Bone marrow (tissue), 2 donors: Measurements from ENCODE around the gene BAHD1.
"Not testable (repeated sequence)": the region's sequence is repeated elsewhere in the genome, so short reads cannot be mapped to it uniquely, and the experiment has no call there.

Source experiments
- DNase-seq, 2 donors: peaks; one replicate each; lab custom pipeline; 2025; lab: John Stamatoyannopoulos, UW

BAHD1 gene

DNA sequence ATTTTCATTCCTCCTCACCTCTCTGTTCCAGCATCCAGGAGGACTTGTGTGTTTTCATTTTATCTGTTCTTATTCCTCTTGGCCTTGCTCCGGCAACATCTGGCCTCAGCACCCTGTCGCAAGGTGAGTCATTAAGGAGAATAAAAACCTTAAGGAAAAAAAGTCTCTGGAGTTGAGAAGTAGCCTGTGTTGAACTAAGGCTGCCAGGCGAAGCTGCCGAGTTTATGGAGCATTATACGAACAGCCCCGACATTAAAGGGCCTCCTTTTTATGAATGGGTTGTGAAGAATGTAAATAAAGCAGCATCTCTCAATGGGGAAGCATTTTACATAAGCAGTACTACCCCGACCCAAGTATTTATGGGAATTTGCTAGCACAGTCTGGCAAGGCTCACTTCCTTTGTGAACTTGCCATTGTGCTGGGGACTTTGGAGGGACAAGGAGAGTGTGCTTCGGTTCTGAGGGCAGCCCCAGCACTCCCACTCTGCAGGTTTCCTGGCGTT lies 4.7 kb downstream of the BAHD1 start:
- no peak for DNase-seq

DNA sequence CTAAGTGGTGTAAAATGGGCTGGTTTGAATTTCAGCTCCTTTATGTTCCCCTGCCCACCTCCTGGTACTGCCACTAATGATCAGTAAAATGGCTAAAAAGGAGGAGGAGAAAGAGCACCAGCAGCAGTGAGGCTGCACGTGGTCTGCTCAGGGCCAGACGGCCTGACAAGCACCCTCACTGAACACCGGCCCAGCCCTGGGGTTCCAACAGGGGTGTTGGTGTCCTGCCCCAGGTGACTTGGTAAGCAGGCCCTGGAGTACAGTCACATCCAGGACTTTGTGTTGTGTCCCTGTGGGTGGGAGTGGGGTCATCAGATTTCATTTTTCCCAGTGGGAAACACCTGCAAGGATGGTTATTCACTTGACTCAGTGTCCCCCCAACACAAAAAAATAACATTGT lies 5.4 kb downstream of the BAHD1 start:
- no peak for DNase-seq

DNA sequence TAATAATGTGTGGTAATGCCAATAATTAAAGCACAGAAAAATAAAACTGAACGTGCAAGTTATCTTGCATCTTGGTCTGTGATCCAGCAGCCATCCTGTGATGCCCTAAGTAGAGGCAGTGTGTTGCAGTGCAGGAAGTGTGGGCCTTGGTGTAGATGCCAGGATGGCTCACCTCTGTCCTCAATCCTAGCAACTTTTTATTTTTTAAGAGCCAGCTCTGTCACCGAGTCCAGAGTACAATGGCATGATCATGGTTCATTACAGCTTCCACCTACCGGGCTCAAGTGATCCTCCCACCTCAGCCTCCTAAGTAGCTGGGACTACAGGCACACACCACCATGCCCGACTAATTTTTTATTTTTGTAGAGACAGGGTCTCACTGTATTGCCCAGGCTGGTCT lies 7.6 kb downstream of the BAHD1 start:
- no peak for DNase-seq

DNA sequence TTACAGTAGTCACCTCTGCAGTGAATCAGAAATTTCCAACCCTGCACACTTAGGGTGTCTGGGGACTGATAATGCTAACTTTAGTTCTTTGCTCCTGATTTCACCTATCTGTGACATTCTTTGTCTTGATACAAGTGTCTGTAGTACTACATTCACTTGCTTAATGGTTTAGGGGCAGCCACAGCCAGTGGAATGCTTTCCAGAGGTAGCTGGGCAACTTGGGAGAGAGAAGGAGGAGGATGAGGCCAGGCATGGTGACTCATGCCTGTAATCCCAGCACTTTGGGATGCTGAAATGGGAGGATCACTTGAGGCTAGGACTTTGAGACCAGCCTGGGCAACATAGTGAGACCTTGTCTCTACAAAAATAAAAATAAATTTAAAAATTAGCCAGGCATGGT lies 8.5 kb downstream of the BAHD1 start:
- DNase-seq = no peak

DNA sequence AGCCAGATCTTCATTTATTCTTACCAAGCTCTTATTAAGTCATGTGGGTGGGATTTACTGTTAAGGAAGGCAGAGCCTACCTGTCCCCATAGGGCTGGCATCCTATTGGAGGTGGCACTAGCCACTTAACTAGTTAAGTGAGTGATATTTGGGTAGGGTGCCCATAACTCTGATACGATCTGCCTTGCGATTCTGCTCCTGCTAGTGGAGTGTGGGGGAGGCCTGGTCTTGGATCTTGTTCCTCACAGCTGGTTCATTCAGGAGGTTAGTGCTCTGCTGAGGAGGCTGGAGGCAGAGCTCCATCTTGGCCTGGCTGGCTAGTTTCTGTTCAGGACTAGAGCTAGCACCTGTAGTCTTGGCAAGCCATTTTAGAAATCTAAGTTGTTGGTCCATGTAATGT lies 9.3 kb downstream of the BAHD1 start:
- no peak for DNase-seq

DNA sequence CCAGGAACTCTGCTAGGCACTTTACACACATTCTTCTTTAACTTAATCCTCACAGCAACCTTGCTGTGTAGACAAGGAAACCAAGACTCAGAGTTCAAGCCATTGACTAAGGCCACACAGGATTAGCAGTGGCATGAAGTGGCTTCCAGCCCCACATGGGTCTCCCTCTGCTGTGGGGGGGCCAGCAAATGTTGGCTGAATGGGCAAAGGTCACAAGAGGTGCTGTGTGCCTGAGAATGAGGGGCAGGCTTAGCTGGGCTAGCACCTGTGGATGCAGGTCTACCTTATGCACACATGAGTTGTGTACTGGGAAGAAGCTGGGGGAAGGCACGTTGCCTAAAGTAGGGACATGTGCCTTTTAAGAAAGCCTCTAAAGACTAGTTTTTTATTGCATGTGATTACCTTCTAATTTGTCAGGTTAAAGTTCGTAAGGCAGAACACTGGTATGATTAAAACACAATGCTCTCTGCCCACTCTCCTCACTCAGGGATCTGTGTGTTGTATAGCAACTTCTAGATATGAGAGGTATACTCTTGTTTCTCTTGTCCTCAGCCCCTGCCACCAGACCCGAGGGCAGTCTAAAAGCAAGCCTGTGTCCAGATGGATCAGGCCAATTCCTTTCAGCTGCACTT lies 10.9 kb downstream of the BAHD1 start:
- no peak for DNase-seq

DNA sequence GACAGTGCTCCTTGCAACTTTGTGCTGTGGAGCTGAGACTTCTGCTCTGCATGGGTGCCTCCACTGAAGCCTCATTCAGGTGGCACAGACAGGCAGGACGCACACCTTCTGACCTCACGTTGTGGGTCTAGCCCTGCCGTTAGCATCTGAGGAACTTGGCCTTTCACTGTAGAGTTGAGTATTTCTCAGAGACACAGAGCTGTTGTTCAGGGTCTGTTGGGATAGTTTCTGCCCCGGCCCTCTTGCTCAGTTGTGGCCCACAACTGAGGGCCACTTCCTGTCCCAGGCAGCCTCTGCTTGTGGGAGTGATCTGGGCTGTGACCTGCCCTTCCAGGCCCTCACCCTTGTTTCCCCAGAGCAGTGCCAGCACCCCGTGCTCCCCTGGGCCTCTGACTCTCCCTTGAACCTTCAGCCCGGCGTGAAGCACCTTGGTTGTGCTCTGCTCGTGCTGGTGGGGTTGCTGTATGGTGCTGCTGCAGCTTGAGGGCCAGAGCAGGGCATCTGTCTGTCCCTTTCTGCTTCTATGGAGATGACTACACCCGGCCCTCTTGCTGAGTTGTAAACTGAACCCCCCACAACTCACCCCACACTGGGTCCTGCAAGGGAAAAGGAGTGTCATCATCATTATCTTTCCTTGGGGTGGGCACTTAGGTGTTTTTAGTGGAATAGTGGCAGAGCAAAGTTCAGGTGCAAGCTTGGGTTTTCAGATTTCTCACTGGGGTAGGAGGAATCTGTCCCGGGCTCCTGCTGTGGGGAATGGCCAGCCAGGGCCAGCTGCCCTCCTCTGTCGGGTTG lies 11.7 kb downstream of the BAHD1 start:
- no peak for DNase-seq

DNA sequence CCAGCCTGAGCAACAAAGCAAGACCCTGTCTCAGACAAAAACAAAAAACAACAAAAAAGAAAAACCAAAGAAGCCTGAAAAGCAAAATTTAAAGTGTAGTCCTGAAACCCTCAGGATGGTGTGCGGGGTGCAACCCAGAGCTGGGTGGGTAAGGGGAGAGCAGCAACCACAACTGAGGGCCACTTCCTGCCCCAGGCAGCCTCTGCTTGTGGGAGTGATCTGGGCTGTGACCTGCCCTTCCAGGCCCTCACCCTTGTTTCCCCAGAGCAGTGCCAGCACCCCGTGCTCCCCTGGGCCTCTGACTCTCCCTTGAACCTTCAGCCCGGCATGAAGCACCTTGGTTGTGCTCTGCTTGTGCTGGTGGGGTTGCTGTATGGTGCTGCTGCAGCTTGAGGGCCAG lies 13.2 kb downstream of the BAHD1 start:
- not testable (repeated sequence) for DNase-seq

DNA sequence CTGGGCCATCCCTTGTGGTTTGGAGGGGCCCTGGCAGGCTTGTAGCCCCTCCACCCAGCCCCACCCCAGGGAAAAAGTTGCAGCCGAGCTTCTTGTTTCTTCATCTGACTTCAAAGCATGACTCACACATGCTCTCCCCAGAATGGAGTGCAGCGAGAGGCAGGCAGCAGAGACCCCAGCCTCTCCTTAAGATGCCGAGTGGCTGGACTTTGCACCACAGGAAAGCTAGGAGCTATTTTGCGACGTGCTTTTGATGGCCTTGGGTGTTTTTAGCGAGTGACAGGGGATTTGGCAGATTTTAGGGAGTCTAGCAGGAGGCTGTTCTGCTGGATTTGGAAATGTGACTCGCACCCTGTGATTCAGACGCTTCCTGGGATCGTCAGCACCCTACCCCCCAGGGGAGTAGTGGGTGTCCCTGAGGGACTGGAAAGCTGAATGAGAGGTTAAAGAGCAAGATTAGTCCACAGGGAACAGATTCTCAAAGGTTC lies 14.2 kb downstream of the BAHD1 start:
- no peak for DNase-seq

DNA sequence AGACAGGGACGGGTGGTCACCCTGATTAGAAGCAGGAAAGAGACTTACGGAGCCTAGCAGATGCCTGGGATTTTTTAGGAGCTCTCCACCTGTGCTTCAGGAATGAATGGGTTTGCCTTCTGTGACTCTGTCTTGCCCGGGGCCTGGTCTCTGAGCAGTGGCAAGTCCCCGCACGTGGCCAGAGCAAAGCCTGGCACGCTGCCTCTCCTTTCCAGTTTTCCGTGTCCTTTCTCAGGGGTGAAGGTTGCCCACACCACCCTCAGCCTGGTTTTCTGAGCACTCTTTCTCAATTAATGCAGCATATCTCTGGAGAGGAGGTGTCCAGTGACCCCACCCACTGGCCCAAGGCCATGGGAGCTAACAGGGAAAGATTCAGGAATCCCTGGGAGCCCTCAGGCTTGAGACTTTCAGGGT lies 15.6 kb downstream of the BAHD1 start:
- DNase-seq = no peak

DNA sequence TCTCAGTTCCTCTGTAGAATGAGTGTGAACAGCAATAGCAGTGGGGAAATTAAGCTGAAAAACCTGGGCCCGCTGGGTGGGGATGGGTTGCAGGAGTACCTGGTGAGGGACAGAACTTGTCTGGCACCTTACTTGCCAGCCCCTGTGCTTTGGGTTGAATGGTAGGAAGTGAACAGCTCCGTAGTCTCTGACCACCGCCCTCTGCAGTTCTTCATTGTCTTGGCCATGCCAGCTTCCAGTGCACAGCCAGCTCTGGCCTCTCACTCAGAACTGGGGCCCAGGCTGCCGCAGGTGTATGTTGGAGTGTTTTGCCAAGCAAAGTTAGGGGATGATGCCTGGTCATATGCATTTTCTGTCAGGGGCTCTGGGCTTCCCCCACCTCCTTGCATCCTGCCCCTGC lies 16.0 kb downstream of the BAHD1 start:
- DNase-seq = no peak

DNA sequence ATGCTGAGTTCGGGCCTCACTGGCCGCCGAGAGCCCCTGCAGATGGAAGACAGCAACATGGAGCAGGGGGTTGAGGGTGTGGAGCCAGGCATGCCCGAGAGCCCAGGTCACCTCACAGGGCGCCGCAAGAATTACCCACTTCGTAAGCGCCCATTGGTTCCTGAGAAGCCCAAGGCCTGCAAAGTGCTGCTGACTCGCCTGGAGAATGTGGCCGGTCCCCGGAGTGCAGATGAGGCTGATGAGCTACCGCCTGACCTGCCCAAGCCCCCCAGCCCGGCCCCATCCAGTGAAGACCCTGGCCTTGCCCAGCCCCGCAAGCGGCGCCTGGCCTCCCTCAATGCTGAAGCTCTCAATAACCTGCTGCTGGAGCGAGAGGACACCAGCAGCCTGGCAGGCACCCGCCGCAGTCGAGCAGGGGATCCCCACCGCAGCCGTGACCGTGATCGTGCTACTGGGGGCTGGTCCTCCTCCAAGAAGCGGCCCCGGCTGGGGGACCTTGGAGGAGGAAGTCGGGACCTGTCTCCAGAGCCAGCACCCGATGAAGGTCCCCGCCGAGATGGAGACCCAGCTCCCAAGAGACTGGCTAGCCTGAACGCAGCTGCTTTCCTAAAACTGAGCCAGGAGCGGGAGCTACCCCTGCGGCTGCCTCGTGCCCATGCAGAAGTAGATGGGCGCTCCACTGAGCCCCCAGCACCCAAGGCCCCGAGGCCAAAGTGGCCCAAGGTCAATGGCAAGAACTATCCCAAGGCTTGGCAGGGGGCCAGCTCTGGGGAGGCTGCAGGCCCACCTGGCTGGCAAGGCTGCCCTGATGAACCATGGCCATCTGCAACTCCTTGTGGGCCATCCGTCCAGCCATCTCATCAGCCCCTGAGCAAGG lies 18.0 kb downstream of the BAHD1 start:
- no peak for DNase-seq

DNA sequence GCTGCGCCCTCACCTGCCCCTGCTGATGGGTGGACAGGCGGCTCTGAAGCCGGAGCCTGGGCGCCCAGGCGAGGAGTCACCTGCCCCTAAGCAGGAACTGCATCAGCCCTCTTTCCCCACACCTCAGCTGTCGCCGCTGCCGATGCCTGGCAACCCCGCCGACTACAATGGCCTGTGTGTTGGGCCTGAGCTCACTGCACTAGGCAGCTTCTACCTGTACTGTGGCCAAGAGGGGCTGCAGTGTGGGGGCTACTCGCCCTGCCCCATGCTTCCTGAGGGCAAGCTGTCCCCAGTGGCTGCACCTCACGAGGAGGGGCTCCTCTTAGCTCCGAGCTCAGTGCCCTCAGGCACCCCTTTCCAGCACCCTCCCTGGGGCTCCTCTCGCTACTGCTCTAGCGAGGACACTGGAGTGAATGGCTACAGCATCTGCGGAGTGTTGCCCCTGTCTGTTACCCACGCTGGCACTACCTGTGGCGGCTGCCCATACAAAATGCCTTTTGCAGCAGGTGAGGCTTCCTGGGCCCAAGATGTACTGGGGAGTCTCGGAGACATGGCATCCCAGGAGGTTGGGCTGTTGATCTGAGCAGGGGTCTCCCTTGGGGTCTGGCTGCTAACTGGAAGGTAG lies 18.8 kb downstream of the BAHD1 start:
- no peak for DNase-seq

DNA sequence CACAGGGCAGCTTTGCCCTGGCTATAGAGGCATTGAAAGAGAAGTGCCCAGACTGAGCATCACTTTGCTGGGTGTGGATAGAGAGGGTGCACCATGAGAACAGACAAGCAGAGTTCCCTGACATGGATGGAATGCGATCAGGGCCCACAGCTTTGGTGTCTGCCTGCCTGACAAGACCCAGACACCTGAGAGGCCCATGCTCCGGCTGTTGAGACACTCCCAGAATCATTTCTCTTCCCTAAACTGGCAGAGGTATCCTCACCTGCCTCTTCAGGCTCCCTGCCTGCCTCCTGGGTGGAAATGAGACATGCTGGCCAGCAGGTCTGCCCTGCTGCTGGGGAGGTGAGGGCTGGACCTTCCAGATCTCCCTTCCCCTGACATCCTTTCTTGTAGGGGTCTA lies 19.7 kb downstream of the BAHD1 start:
- DNase-seq = no peak

DNA sequence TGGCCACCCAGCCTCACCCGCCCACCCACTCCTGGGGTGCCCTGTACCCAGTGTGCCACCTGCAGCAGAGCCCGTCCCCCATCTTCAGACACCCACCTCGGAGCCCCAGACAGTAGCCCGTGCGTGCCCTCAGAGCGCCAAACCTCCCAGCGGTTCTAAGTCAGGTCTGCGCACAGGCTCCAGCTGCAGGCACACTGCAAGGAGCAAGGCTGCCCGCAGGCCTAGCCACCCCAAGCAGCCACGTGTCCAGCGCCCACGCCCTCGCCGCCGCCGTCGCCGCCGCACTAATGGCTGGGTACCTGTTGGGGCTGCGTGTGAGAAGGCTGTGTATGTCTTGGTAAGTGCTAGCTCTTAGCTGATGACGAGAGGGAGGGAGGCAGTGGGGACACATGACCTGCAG lies 21.2 kb downstream of the BAHD1 start:
- no peak for DNase-seq

DNA sequence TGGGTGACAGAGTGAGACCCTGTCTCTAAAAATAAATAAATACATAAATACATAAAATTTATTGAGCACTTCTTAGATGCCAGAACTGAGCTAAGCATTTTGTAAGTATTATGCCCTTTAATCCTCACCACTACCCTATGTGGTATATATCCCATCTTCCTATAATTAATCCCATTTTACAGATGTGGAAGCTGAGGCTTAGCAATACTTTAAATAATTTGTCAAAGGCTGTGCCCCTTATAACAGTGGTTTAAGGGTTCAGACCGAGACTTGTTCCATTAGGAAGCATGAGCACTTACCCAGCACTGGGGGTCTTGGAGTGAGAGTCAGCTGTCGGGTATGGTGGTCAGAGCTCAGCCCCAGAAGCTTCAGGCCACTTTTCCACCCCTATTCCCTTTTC lies 22.5 kb downstream of the BAHD1 start:
- DNase-seq = no peak

DNA sequence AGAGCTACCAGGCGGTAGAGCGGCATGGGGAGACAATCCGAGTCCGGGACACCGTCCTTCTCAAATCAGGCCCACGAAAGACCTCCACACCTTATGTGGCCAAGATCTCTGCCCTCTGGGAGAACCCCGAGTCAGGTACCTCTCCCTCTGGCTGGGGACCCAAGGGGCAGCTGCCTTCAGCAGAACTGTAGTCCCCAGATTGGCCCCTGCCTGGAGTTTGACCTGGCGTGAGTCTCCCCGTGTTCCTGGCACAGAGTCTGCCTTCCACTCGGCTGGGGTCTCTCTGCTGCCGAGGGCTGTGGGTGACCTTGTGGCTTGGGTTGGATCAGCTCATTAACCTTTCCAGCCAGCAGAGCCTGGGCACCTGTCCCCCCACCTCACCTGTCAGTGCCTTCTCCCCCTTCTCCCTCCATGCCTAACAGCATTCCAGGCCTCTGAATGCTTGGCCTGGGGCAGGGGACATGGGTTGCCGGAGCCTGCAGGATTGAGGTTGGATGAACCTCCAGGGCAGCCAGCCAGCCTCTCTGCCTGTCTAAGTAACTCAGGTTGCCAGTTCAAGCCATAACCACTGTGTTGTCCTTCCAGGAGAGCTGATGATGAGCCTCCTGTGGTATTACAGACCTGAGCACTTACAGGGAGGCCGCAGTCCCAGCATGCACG lies 23.3 kb downstream of the BAHD1 start:
- no peak for DNase-seq

DNA sequence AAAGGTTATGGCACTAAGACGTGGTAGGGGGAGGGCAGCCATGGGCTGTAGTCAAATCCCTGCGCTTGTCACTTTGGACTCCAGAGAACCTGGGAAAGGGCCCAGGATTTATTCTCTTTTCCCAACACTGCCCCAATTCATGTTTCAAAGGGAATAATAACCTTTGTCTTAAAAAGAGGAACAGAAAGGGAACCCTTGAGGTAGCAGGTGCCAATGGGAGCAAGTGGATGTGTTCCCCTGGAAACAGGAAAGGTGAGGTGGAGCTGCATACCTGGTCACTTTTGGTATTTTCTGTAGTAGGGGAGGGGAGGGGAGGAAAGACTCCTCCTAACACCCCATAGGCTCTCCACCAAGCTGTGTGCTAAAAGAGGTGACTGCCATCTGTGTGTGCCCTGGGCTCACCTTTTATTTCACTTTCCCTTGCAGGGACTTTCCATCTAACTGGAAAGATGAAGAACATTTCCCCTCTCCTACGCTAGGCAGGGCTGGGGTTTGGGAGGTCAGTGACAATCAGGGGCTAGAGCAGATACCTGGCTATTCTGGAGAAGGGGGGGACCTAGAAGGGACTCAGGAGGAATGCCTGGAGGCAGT lies 23.9 kb downstream of the BAHD1 start:
- DNase-seq = no peak

DNA sequence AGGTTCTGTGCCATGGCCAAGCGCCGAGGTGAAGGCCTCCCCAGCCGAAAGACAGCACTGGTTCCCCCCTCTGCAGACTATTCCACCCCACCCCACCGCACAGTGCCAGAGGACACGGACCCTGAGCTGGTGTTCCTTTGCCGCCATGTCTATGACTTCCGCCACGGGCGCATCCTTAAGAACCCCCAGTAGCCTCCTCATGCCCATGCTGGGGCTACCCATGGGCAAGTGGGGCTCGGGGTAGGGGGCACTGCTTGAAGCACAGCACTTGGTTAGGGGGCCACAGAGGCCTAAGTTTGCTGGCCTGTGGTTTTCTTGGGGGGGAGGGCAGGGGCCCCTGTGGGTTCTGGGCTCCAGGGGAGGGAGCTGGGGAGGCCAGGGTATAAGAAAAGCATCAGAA lies 25.2 kb downstream of the BAHD1 start:
- no peak for DNase-seq

DNA sequence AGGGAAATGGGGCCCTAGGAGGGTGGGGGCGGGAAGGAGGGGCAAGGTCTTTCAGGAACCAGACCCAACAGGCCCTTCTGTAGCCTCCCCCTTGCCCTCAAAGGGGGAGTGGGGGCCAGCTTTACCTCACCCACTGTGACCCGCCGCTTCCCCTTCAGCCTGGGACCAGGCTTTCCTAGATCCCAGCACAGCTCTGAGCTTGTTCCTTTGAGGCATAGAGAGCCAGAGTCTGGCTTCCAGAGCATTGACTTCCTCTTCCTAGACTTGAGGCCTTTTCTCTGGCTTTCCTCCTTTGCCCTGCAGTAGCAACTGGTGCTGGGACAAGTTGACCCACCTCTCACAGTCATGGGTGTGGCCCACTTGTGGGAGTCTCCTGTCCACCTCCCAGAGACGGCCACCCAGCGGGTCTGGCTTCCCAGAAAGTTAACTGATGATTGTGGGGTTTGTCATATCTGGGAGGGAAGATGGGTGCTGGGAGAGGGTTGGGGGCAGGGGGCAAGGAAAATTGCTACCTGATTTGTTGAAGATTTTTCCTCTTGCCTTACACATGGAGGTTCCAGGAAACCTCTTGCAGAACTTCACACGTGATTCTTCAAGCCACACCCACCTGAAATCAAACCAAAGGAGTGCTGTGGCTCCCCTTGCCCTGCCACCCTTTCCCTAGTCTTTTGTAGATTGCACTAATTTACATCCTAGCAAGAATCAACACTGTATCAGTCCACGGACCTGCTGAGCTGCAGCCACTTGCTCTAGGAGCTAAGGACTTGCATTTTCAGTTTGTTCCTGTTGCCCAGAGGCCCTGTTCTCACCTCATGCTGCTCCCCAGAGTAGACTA lies 25.9 kb downstream of the BAHD1 start:
- DNase-seq = no peak
